ENCODE data around the gene IQCK.

DNA sequence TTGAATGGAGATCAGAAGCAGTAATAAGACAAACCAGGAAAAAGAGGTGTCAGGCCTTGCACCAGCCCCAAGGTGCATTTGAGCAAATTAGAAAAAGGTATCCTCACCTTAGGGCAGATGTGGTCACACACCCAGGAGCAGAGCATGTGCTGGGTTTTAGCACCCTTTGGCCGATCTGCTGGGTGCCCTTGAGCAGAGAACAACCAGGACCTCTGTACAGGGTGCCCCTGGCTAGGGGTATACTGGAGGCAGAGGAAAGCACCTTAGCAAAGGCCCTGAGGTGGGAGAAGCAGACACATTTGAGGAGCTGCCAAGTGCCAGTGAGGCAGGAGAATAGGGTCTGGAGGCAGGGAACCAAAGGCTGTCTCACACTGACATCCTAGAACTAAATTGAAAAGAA, 67.0 kb downstream of the IQCK start:
- TF ChIP-seq, protein P1, sequence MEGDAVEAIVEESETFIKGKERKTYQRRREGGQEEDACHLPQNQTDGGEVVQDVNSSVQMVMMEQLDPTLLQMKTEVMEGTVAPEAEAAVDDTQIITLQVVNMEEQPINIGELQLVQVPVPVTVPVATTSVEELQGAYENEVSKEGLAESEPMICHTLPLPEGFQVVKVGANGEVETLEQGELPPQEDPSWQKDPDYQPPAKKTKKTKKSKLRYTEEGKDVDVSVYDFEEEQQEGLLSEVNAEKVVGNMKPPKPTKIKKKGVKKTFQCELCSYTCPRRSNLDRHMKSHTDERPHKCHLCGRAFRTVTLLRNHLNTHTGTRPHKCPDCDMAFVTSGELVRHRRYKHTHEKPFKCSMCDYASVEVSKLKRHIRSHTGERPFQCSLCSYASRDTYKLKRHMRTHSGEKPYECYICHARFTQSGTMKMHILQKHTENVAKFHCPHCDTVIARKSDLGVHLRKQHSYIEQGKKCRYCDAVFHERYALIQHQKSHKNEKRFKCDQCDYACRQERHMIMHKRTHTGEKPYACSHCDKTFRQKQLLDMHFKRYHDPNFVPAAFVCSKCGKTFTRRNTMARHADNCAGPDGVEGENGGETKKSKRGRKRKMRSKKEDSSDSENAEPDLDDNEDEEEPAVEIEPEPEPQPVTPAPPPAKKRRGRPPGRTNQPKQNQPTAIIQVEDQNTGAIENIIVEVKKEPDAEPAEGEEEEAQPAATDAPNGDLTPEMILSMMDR (IDR thresholded peaks at IDR 0.05): no peak
- no peak for TF ChIP-seq TCF7L2 (IDR thresholded peaks at IDR 0.05; ENCODE audit: low read depth, low read length)

Measured in Panc1 (cell line).